CD4-positive, alpha-beta memory T cell (primary cell): ENCODE data around the gene CROCC2. TPM values are rescaled to one million over a fixed set of nuclear protein-coding genes. Genes with fewer than 3 reads are reported as not detected.

Experiments
- CTCF ChIA-PET: fragments of 350-600 bp; sonication (Branson Sonifier 250); formaldehyde crosslinking; loops from one replicate; lab custom pipeline; 2021; ENCODE audit warnings: inconsistent platforms; ENCODE audit not compliant: partially characterized antibody; lab: Charles Lee
- POLR2A ChIA-PET: fragments of 350-600 bp; sonication (Branson Sonifier 250); formaldehyde crosslinking; loops from one replicate; lab custom pipeline; 2021; ENCODE audit not compliant: partially characterized antibody; lab: Charles Lee
- DNase-seq, 5 donors: peaks; one replicate each; pipeline versions ENCODE4 v3.0.0 to v3.0.0-alpha.2; 2020 to 2022; ENCODE audit warnings: mixed read lengths in 1 of 5
- H3K27ac ChIP-seq: one replicate; pipeline ENCODE4 v1.7.0; 2013; ENCODE audit warnings: low read depth, low read length
- H3K27me3 ChIP-seq: 2 replicates; pipeline ENCODE4 v1.7.0; 2013; ENCODE audit warnings: mild to moderate bottlenecking, low read length, moderate library complexity; ENCODE audit not compliant: insufficient read depth
- H3K36me3 ChIP-seq: 2 replicates; pipeline ENCODE4 v1.7.0; 2013; ENCODE audit warnings: mild to moderate bottlenecking, low read length, moderate library complexity; ENCODE audit not compliant: insufficient read depth
- H3K4me1 ChIP-seq: 2 replicates; pipeline ENCODE4 v1.7.0; 2013; ENCODE audit warnings: mild to moderate bottlenecking, low read length, moderate library complexity; ENCODE audit not compliant: insufficient read depth
- H3K4me3 ChIP-seq, 2 donors: one replicate each; pipeline ENCODE4 v1.7.0; 2013; ENCODE audit warnings: low read length in 2 of 2, mild to moderate bottlenecking in 1 of 2
- H3K9me3 ChIP-seq, 2 donors: one replicate each; pipeline ENCODE4 v1.7.0; 2013; ENCODE audit warnings: low read length in 2 of 2, control low read depth in 1 of 2; ENCODE audit not compliant: control insufficient read depth in 1 of 2
- H3K27ac Mint-ChIP-seq, 7 donors: one replicate each; pipeline ENCODE4 v1.8.0; 2020 to 2021; ENCODE audit warnings: mixed read lengths in 7 of 7, mild to moderate bottlenecking in 6 of 7, inconsistent platforms in 3 of 7, moderate library complexity in 3 of 7
- H3K27me3 Mint-ChIP-seq, 2 donors: one replicate each; pipeline ENCODE4 v1.8.0; 2020 to 2021; ENCODE audit warnings: mixed read lengths in 2 of 2
- H3K36me3 Mint-ChIP-seq, 2 donors: one replicate each; pipeline ENCODE4 v1.8.0; 2020 to 2021; ENCODE audit warnings: mixed read lengths in 2 of 2, inconsistent platforms in 1 of 2, mild to moderate bottlenecking in 1 of 2
- H3K4me1 Mint-ChIP-seq, 4 donors: one replicate each; pipeline ENCODE4 v1.8.0; 2020 to 2021; ENCODE audit warnings: mixed read lengths in 4 of 4, mild to moderate bottlenecking in 1 of 4
- H3K4me3 Mint-ChIP-seq, 8 donors: one replicate each; pipeline ENCODE4 v1.8.0; 2020 to 2021; ENCODE audit warnings: mixed read lengths in 8 of 8, mild to moderate bottlenecking in 7 of 8, moderate library complexity in 6 of 8, inconsistent platforms in 3 of 8
- H3K9me3 Mint-ChIP-seq, 8 donors: one replicate each; pipeline ENCODE4 v1.8.0; 2020 to 2021; ENCODE audit warnings: mixed read lengths in 8 of 8, mild to moderate bottlenecking in 5 of 8, inconsistent platforms in 3 of 8, moderate library complexity in 1 of 8
- intact Hi-C: fragments of 100-400 bp; cut with micrococcal nuclease; formaldehyde crosslinking; loops from one replicate; pipeline ENCODE4 v1.15.1; 2023
- polyA plus RNA-seq, 2 donors: library from polyadenylated mRNA; unstranded; fragments of 300-500 nt; fragmentation: Illumina TruSeq; gene quantifications; one replicate each; pipeline ENCODE4 v1.2.3, GENCODE V29; 2021
- total RNA-seq, 2 experiments: library from RNA; stranded (reverse); gene quantifications; one replicate each; pipeline ENCODE4 v1.2.3, GENCODE V29; 2021

CROCC2 gene
- total and polyA plus RNA-seq, 4 experiments from 2014 or later, result not detected

- H3K4me3 Mint-ChIP-seq, result no peak overlapping the region
- H3K27ac ChIP-seq, result no peak overlapping the region
- no peaks in the 10 kb centered on the region for H3K36me3 Mint-ChIP-seq
- H3K9me3 Mint-ChIP-seq, result no peaks in the 10 kb centered on the region
- no peaks in the 10 kb centered on the region for H3K9me3 ChIP-seq
- no peak for DNase-seq
- H3K27me3 ChIP-seq, result no peaks in the 10 kb centered on the region
- no peaks in the 10 kb centered on the region for H3K4me1 ChIP-seq
- no peak overlapping the region for H3K27ac Mint-ChIP-seq
- ChIA-PET CTCF (no interaction called here), POLR2A (no interaction called here)
- peaks cover 0 to 5% of the 10 kb centered on the region in 2 donors for H3K27me3 Mint-ChIP-seq
- H3K4me1 Mint-ChIP-seq, result no peaks in the 10 kb centered on the region
- no peaks in the 10 kb centered on the region for H3K36me3 ChIP-seq
- H3K4me3 ChIP-seq, result no peak overlapping the region
- intact Hi-C loops, result no loop called here
Measured at GRCh38 chr2:240961910-240962299, 55.8 kb downstream of the CROCC2 start.

GRCh38 chr2:240962300-240963064 is 56.3 kb downstream of the CROCC2 start:
- Histone ChIP-seq H3K9me3 (no peaks in the 10 kb centered on the region), H3K36me3 (no peaks in the 10 kb centered on the region), H3K4me1 (no peaks in the 10 kb centered on the region), H3K4me3 (no peak overlapping the region), H3K27ac (no peak overlapping the region), H3K27me3 (no peaks in the 10 kb centered on the region)
- CTCF ChIA-PET, result no interaction called here
- DNase-seq, result no peak
- H3K9me3 Mint-ChIP-seq, result no peaks in the 10 kb centered on the region
- H3K4me1 Mint-ChIP-seq, result no peaks in the 10 kb centered on the region
- H3K27me3 Mint-ChIP-seq, result peaks cover 0 to 5% of the 10 kb centered on the region in 2 donors
- no peaks in the 10 kb centered on the region for H3K36me3 Mint-ChIP-seq
- intact Hi-C loops, result no loop called here
- POLR2A ChIA-PET, result no interaction called here
- H3K4me3 Mint-ChIP-seq, result no peak overlapping the region
- H3K27ac Mint-ChIP-seq, result peak overlapping the region in 1 of 7 donors; percentile 36

GRCh38 chr2:240963065-240963867 is 57.1 kb downstream of the CROCC2 start:
- Mint-ChIP-seq H3K36me3 (no peaks in the 10 kb centered on the region), H3K4me3 (no peak overlapping the region), H3K27me3 (peaks cover 0 to 5% of the 10 kb centered on the region in 2 donors), H3K4me1 (no peaks in the 10 kb centered on the region), H3K9me3 (no peaks in the 10 kb centered on the region), H3K27ac (no peak overlapping the region)
- Histone ChIP-seq H3K27me3 (no peaks in the 10 kb centered on the region), H3K27ac (no peak overlapping the region), H3K4me1 (no peaks in the 10 kb centered on the region), H3K9me3 (no peaks in the 10 kb centered on the region), H3K4me3 (no peak overlapping the region), H3K36me3 (no peaks in the 10 kb centered on the region)
- DNase-seq, result no peak
- POLR2A ChIA-PET, result no interaction called here
- intact Hi-C loops, result no loop called here
- CTCF ChIA-PET, result no interaction called here

GRCh38 chr2:240963868-240964703 is 58.0 kb downstream of the CROCC2 start:
- Histone ChIP-seq H3K27me3 (no peaks in the 10 kb centered on the region), H3K4me1 (no peaks in the 10 kb centered on the region), H3K9me3 (no peaks in the 10 kb centered on the region), H3K36me3 (no peaks in the 10 kb centered on the region), H3K4me3 (no peak overlapping the region), H3K27ac (no peak overlapping the region)
- peaks cover 0 to 5% of the 10 kb centered on the region in 2 donors for H3K27me3 Mint-ChIP-seq
- no peaks in the 10 kb centered on the region for H3K4me1 Mint-ChIP-seq
- no peak overlapping the region for H3K4me3 Mint-ChIP-seq
- intact Hi-C loops, result no loop called here
- ChIA-PET CTCF (no interaction called here), POLR2A (no interaction called here)
- H3K36me3 Mint-ChIP-seq, result no peaks in the 10 kb centered on the region
- H3K27ac Mint-ChIP-seq, result no peak overlapping the region
- H3K9me3 Mint-ChIP-seq, result no peaks in the 10 kb centered on the region
- no peak for DNase-seq

- Mint-ChIP-seq H3K4me3 (no peak overlapping the region), H3K27ac (no peak overlapping the region), H3K4me1 (no peaks in the 10 kb centered on the region), H3K36me3 (no peaks in the 10 kb centered on the region), H3K9me3 (no peaks in the 10 kb centered on the region), H3K27me3 (peaks cover 0 to 5% of the 10 kb centered on the region in 2 donors)
- no peaks in the 10 kb centered on the region for H3K9me3 ChIP-seq
- no peak overlapping the region for H3K27ac ChIP-seq
- CTCF ChIA-PET, result no interaction called here
- POLR2A ChIA-PET, result no interaction called here
- no peak overlapping the region for H3K4me3 ChIP-seq
- H3K4me1 ChIP-seq, result no peaks in the 10 kb centered on the region
- no peaks in the 10 kb centered on the region for H3K36me3 ChIP-seq
- H3K27me3 ChIP-seq, result no peaks in the 10 kb centered on the region
- DNase-seq, result no peak
- intact Hi-C loops, result no loop called here
Measured at GRCh38 chr2:240964704-240965295, 58.7 kb downstream of the CROCC2 start.

GRCh38 chr2:240965296-240965904 is 59.3 kb downstream of the CROCC2 start:
- DNase-seq, result no peak
- CTCF ChIA-PET, result no interaction called here
- intact Hi-C loops, result no loop called here
- H3K9me3 Mint-ChIP-seq, result peaks cover 0 to 2% (median 0%) of the 10 kb centered on the region in 8 donors
- no peak overlapping the region for H3K4me3 ChIP-seq
- no peaks in the 10 kb centered on the region for H3K27me3 ChIP-seq
- H3K4me1 Mint-ChIP-seq, result no peaks in the 10 kb centered on the region
- no peak overlapping the region for H3K27ac ChIP-seq
- H3K36me3 Mint-ChIP-seq, result no peaks in the 10 kb centered on the region
- POLR2A ChIA-PET, result no interaction called here
- H3K4me3 Mint-ChIP-seq, result no peak overlapping the region
- H3K36me3 ChIP-seq, result no peaks in the 10 kb centered on the region
- peaks cover 0 to 5% of the 10 kb centered on the region in 2 donors for H3K27me3 Mint-ChIP-seq
- H3K27ac Mint-ChIP-seq, result no peak overlapping the region
- no peaks in the 10 kb centered on the region for H3K9me3 ChIP-seq
- H3K4me1 ChIP-seq, result no peaks in the 10 kb centered on the region
